Left hindlimb (tissue), 1 donor: ENCODE results near the gene YAP1.

Experiments
- DNase-seq: peaks from one replicate; pipeline ENCODE4 v3.0.0-alpha.2; 2018

The YAP1 gene

GRCh38 chr11:102117472-102118113, 7.3 kb downstream of the YAP1 start:
- no peak for DNase-seq

GRCh38 chr11:102118937-102119336, 8.7 kb downstream of the YAP1 start:
- DNase-seq: no peak

- no peak for DNase-seq
These were observed 9.8 kb downstream of the YAP1 start for GRCh38 chr11:102119997-102120396.

GRCh38 chr11:102120437-102120973, 10.3 kb downstream of the YAP1 start:
- no peak for DNase-seq

GRCh38 chr11:102121329-102121728, 11.1 kb downstream of the YAP1 start:
- DNase-seq: no peak

- DNase-seq: no peak
These were observed 24.4 kb downstream of the YAP1 start for GRCh38 chr11:102134597-102134996.

- DNase-seq: no peak
These were observed 25.0 kb downstream of the YAP1 start for GRCh38 chr11:102135256-102135655.

- DNase-seq: no peak
These were observed 28.0 kb downstream of the YAP1 start for GRCh38 chr11:102138223-102138622.

GRCh38 chr11:102138670-102139069, 28.4 kb downstream of the YAP1 start:
- DNase-seq: no peak

- no peak for DNase-seq
These were observed 28.8 kb downstream of the YAP1 start for GRCh38 chr11:102139081-102139498.

- no peak for DNase-seq
These were observed 32.1 kb downstream of the YAP1 start for GRCh38 chr11:102142333-102142732.

GRCh38 chr11:102143867-102144266, 33.6 kb downstream of the YAP1 start:
- no peak for DNase-seq

GRCh38 chr11:102144357-102145355, 34.4 kb downstream of the YAP1 start:
- no peak for DNase-seq

- DNase-seq: no peak
These were observed 36.8 kb downstream of the YAP1 start for GRCh38 chr11:102147015-102147414.

GRCh38 chr11:102147632-102148031, 37.4 kb downstream of the YAP1 start:
- no peak for DNase-seq

GRCh38 chr11:102148059-102148458, 37.8 kb downstream of the YAP1 start:
- DNase-seq: no peak

GRCh38 chr11:102151784-102152525, 41.7 kb downstream of the YAP1 start:
- no peak for DNase-seq

- no peak for DNase-seq
These were observed 42.8 kb downstream of the YAP1 start for GRCh38 chr11:102153082-102153481.

- no peak for DNase-seq
These were observed 44.6 kb downstream of the YAP1 start for GRCh38 chr11:102154806-102155205.

GRCh38 chr11:102155676-102156075, 45.4 kb downstream of the YAP1 start:
- DNase-seq: no peak

GRCh38 chr11:102157219-102157618, 47.0 kb downstream of the YAP1 start:
- DNase-seq: no peak

GRCh38 chr11:102158164-102158735, 48.0 kb downstream of the YAP1 start:
- no peak for DNase-seq

- DNase-seq: no peak
These were observed 53.1 kb downstream of the YAP1 start for GRCh38 chr11:102163368-102163767.
